NCI-H524 (cell line): Measurements from ENCODE around the gene ARHGAP25.

ENCODE experiments used
- DNase-seq, 2 experiments: peaks; one replicate each; lab custom pipeline; 2025; lab: John Stamatoyannopoulos, UW

Gene ARHGAP25

GRCh38 chr2:68863996-68864395 lies 129.4 kb downstream of the ARHGAP25 start:
- no peak for DNase-seq

- DNase-seq, result no peak
These were observed 130.5 kb downstream of the ARHGAP25 start for GRCh38 chr2:68865108-68865507.

- no peak for DNase-seq
These were observed 135.6 kb downstream of the ARHGAP25 start for GRCh38 chr2:68870215-68870614.

DNA sequence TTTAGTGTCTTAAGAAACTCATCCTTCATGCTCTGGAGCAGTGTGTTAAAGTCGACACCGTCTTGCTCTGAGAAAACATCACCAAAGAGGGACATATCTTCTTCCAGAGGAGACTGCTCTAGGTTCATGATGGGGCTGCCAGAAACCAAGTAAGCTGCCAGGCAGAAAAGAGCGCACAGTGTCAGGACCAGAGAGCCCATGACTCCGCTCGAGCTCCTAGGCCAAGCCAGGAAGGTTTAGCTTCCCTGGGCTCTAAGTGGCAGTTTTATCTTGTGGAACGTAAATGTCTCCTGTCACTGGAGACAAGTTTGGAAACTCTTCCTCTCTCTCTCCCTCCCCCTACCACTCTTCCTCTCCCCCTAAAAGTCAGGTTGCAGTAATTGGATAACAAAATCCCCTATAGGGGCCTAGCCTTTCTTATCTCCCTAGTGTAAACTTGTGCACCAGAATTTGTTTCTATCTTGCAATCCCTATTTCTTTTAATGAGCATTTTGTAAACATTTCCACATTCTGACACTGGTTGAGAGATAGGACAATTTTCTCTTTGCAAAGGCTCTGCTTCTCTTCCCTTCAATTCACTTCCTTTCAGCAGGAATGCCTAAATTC lies 136.7 kb downstream of the ARHGAP25 start, which contains the start of gene BMP10:
TSS of gene BMP10 (minus strand) at position 239 of the 606 bp plus-strand sequence. CDS start at position 200, 39 bp downstream.
- DNase-seq, result no peak
